ENCODE measurements around the gene CIAPIN1.

- TF ChIP-seq CTCF (IDR thresholded peaks at IDR 0.05) (no peak), POLR2A (IDR thresholded peaks at IDR 0.05) (no peak)
These were observed 16.2 kb downstream of the CIAPIN1 start for GRCh38 chr16:57430955-57431354.

Data from esophagus squamous epithelium (tissue), 4 donors.